ENCODE measurements around the gene CD6.
"Not testable (repeated sequence)": the region's sequence is repeated elsewhere in the genome, so short reads cannot be mapped to it uniquely, and the experiment has no call there.

The CD6 gene

DNA sequence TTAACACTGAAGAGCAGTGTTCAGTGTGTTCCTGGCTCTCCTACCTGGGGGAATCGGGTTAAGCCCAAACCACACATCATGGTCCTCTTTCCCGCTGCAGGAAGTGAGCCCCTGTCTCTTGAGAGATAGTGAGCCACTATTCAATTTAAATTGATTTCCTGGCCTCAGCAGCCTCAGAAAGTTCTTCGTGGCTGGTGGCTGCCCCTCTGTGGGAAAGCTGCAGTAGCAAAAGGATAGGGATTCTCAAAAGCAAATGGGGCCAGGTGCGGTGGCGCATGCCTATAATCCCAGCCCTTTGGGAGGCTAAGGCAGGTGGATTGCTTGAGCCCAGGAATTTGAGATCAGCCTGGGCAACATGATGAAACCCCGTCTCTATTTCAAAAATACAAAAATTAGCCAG, 81.7 kb downstream of the CD6 start:
- DNase-seq (ENCODE audit: low read depth in 3 of 3) = no peak

DNA sequence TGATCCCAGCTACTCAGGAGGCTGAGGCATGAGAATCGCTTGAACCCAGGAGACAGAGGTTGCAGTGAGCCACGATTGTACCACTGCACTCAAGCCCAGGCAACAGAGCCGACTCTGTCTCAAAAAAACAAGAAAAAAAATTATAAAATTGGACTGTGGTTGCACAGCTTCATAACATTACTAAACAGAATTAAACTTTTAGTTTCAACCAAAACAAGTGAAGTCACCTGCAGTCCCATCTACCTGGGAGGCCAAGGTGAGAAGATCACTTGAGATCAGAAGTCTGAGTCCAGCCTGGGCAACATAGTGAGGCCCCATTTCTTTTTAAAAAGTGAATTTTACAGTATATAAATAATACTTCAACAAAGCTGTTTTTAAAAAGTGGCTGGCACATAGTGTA, 83.0 kb downstream of the CD6 start:
- DNase-seq (ENCODE audit: low read depth in 3 of 3) = no peak

DNA sequence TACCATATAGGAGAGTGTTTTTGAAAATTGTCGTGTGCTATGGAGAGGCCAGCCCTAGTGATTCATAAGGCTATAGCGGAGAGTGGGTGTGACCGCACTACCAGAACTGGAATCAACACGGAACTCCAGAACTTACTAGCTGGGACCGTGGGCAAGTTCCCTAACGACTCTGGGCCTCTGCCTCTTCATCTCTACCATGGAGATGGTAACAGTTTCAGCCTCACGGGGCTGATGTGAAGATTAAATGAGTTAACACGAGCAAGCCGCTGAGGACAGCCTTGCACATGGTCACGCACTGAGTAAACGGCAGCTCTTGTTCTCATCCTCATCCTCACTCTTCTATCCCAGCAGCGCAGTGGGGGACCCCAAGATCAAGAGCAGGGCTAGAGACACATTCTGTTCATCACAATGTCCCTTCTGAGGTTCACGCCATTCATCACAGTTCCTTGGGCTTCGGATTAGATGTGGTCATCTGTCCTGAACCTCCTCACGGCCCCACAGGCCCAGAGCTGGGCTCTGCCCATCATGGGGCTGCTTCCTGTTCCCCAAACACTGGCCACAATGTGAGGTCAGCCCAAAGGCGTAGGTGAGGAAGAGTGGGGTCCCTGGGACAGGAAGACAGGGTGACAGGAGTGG, 83.6 kb downstream of the CD6 start:
- peak in 1 of 3 experiments; percentile 53 for DNase-seq (ENCODE audit: low read depth in 3 of 3)

DNA sequence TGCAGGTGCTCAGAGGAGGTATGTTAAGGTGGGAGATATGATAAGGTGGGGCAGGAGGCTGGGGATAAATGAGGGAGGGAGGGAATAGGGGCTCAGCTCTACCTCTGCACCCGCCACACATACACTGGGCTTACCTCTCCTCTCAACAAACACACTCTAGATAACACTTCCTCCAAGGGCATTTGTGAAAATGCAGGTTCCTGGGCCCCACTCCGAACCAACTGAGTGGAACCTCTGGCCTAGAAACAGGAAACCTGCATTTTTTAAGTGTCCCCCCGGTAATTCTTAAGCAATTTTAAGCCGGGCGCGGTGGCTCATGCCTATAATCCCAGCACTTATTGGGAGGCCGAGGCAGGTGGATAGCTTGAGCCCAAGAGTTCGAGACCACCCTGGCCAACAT, 84.3 kb downstream of the CD6 start:
- no peak for DNase-seq (ENCODE audit: low read depth in 3 of 3)

DNA sequence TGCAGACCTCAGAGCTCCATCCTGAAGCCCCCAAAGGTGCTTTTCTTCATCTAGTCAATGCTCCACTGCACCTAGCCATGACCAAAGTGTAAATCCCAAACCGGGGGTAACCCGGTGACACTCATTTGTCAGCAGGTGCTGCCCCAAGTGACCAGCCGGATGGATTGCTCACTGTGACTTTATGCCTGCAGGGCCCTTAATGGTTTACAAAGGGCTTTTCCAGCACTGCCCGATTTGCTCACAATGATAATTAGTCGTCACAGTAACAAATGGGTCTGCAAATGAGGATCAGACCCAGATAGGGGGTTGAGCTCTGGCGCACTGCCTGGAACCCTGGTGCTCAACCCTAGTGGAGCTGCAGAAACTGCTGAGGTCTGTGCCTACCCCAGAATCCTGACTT, 85.1 kb downstream of the CD6 start:
- DNase-seq (ENCODE audit: low read depth in 3 of 3) = no peak

GRCh38 chr11:61056981-61057380, 85.5 kb downstream of the CD6 start:
- DNase-seq (ENCODE audit: low read depth in 3 of 3) = no peak

DNA sequence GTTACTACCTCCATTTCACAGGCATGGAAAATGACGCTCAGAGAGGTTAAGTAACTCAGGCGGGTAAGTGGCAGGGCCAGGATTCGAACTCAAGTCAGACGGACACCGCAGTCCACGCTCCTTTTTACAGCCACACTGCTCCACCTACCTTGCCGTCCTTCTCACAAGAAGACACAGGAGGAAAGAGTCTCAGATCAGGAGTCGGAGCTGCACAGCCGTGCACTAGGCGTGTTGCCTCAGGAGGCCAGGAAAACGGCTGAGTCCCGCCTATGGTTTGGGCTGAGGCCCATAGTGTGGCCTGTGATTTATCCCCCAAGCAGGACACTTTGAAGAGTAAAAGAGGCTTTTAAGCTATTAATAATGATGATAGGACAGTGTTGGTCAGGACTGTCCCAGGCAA, 86.1 kb downstream of the CD6 start:
- DNase-seq (ENCODE audit: low read depth in 3 of 3) = no peak

- no peak for DNase-seq (ENCODE audit: low read depth in 3 of 3)
These were observed 87.2 kb downstream of the CD6 start for GRCh38 chr11:61058583-61059259.

- no peak for DNase-seq (ENCODE audit: low read depth in 3 of 3)
These were observed 87.8 kb downstream of the CD6 start for GRCh38 chr11:61059260-61059752.

GRCh38 chr11:61061081-61061826, 89.8 kb downstream of the CD6 start:
- DNase-seq (ENCODE audit: low read depth in 3 of 3) = peak; percentile 71 to 86 (median 78)

GRCh38 chr11:61062181-61062930, 90.9 kb downstream of the CD6 start:
- DNase-seq (ENCODE audit: low read depth in 3 of 3) = no peak

- not testable (repeated sequence) for DNase-seq (ENCODE audit: low read depth in 3 of 3)
These were observed 93.8 kb downstream of the CD6 start for GRCh38 chr11:61065236-61065635.

- peak in 1 of 3 experiments; percentile 73 for DNase-seq (ENCODE audit: low read depth in 3 of 3)
These were observed 94.6 kb downstream of the CD6 start for GRCh38 chr11:61065955-61066638.

DNA sequence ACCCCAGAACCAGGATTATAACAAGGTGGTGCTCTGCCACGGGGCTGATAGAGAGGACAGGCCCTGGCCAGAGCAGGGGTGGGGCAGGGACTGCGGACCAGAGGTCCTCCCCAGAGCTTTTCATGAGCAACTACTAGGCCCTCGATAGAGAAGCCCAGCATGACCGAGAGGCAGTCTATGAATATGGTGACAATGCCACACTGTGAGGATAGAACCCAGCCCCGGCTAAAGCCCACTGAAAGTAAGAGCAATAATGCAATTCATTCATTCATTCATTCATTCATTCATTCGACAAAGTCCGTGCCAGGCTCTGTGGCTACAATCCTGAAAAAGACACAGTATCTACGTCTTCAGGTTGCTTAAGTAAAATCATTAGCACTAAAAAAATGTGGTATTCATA, 95.2 kb downstream of the CD6 start:
- no peak for DNase-seq (ENCODE audit: low read depth in 3 of 3)

GRCh38 chr11:61067782-61068446, 96.4 kb downstream of the CD6 start:
- DNase-seq (ENCODE audit: low read depth in 3 of 3) = no peak

DNA sequence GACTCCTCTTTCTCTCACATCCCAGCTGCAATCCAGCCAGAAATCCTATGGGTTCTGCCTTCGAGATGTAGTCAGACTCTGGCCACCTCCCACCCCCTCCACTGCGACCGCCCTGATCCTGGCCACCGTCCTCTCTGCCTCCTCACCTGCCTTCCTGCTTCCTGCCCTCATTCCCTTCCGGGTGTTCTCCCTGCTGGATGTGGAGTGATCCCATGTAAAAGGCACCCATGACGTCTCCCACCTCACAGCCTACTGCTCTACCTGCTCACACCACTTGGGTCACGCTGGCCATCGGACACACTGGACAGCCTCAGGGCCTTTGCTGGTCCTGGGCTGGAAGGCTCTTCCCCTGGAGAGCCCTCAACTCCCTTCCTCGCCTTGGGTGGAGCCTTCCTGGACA, 97.1 kb downstream of the CD6 start:
- no peak for DNase-seq (ENCODE audit: low read depth in 3 of 3)

DNA sequence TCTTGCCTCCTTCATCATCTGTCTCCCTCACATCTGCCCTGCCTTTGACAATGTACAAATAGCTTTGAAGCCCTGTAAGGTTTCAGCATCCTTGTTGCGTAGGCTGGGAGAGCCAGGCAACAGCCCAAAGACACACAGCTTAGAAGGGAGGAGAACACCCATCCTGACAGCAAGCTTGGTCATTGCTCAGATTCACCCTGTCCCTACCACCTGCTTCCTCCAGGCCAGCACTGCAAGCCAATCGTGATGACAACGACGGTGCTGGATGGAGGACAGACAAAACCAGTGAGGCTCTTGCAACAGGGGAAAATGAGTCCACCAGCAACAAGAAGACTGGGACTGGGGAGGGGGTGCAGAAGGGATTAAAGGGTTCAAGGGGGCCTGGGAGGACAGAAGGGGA, 97.9 kb downstream of the CD6 start:
- no peak for DNase-seq (ENCODE audit: low read depth in 3 of 3)
